Stimulated activated CD4-positive, alpha-beta T cell treated with anti-CD3 and anti-CD28 coated beads, Interleukin-12 subunit alpha, Interleukin-12 subunit beta, amount 100 ng/mL, for 4 hours (primary cell): ENCODE data around the gene SERPING1.
A peak's percentile ranks its signal among the peaks of the same experiment; 100 is the strongest.

Experiments used
- DNase-seq: peaks from one replicate; pipeline ENCODE4 v3.0.0-alpha.2; 2020

Gene SERPING1

DNA sequence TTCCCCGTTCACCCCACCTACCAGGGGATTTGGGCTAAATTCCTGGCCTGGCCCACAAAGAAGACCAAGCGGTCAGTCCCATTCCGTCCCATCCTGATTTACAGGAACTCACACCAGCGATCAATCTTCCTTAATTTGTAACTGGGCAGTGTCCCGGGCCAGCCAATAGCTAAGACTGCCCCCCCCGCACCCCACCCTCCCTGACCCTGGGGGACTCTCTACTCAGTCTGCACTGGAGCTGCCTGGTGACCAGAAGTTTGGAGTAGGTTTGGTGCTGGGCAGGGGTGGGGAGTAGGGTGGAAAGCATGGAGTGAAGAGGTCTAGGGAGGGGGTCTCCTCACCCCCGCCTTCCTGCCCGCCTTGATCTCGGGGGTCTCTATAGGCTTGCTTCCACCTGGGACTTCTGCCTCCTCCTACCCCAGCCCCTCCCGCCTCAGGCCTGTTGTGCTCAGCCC, at the start of gene SERPING1:
Gene SERPING1 (plus strand): TSS at position 225 of the 455 bp plus-strand sequence. CDS start 586 bp downstream, outside the sequence.
- no peak for DNase-seq

DNA sequence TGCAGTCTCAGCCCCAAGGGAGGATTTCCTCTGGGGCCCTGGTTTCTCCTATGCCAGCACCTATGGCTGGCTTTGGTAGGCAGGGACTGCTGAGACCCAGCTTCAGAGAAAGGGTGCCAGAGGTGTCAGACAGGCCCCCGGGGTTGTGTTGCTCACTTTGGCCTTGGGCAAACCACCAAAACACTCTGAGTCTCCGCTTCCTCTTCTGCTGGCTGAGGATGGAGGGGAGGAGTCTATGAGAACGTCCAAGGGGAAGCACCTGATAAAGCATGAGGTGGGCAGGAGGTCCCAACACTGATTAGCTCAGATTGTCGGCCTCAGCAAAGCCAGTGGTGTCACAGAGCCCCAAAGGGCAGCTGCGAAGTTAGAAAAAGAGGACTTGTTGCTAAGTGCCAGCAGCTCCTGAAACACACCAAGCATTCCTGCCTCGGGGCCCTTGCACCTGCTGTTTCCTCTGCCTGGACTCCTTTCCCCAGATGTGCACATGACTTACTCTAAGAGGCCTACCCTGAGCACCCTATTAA, 49.6 kb upstream of the SERPING1 start:
- no peak for DNase-seq

DNA sequence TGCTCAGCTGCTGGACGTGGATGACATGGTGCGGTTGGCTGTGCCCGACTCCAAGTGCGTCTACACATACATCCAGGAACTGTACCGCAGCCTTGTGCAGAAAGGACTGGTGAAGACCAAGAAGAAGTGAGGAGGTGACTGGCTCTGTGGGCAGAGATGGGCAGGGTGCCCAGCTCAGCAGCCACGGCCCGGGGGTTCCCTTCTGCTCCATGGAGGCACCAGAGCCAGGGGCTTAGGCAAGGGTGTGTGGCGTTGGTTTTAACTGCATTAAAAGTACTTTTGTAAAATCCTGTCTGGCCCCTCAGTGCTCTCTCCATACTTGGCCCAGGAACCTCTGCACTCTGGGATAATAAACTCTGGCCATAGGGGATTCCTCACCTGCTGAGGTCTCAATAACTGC, 47.5 kb upstream of the SERPING1 start:
- no peak for DNase-seq

DNA sequence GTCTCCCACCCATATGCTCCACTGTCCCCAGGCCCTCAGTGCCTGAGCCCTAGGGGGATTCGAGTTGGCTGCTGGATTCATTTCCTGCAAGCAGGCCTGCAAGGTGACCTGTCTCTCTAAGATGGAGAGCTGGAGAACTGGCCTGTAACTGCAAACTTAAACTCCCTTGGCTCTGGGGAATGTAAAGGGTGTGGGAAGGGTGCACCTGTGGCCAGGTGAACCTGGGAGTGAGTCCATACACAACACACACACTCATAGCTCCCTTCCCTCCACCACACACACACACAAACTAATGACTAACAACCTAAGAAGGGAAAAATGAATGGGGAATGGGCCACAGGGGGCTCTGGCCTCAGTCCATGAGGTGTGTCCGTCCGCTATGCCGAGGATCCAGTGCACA, 45.5 kb upstream of the SERPING1 start:
- no peak for DNase-seq

DNA sequence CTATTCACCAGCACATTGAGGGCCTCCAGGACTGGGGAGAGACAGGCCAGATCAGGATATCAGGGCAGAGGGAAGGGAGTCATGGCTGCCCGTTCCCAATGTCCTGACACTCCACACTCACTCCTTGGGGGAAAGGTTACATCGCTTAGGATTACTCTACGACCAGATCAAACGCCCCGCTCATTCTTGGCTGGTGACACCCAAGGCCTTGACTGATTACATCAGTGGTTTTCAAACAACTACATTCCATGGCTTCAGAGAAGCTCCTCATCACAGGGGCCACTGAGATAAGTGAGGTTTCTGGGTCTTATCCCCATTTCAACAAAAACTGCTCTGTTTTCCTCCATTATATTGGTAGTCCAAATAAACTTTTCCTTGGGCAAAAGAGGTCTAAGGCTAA, 45.0 kb upstream of the SERPING1 start:
- DNase-seq, result no peak

DNA sequence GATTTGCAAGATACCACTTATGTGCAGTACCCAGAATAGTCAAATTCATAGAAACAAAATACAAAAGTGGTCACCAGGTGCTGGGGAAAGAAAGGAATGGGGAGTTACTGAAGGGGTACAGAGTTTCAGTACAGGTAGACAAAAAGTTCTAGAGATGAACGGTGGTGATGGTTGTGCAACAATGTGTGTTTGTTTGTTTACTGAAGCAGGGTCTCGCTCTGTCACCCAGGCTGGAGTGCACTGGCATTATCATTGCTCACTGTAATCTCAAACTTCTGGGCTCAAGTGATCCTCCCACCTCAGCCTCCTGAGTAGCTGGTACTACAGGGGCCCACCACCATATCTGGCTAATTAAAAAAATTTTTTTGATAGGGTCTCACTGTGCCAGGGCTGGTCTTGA, 42.1 kb upstream of the SERPING1 start:
- no peak for DNase-seq

DNA sequence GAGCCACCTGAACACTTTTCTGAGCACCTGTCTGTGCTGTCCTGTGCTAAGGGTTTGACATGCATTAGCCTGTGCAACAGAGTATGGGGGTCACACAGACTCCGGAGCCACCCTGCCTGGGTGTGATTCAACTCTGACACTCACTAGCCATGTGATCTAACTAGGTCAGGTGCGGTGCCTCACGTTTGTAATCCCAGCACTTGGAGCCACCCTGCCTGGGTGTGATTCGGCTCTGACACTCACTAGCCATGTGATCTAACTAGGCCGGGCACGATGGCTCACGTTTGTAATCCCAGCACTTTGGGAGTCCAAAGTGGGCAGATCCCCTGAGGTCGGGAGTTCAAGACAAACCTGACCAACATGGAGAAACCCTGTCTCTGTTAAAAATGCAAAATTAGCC, 41.4 kb upstream of the SERPING1 start:
- no peak for DNase-seq

DNA sequence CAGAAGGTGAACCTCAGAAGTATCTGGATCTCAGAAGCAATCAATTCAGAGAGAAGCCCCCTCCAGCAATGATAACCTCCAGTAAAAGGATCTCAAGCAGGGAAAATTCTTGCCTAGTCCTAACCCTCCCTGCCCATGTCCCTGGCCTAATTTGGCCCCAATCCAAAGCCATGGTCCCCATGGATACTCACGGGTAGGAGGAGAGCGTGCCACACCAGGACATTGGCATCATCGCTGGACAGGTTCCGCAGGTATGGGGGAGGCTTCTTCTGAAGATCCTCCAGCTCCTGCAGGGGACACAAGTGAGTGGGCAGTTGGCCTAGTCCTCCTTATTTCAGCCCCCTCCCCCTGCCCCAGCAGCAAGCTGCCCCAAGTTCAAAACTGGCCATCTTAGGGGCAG, 37.3 kb upstream of the SERPING1 start:
- DNase-seq, result no peak

DNA sequence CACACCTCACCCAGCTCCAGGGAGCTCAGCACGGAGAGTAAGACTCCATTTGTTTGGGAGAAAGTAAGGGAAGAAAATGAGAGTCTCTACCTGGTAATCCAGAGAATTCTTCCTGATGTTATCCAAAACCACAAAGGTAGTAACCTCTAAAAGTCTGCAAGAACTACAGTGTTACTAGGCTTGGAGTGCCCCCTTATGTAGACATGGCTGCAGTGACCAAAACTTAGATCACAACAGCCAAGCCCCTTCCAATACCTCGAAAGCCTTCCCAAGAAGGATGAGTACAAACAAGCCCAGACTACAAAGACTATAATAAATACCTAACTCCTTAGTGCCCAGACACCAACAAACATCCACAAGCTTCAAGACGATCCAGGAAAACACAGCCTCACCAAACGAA, 34.9 kb upstream of the SERPING1 start:
- no peak for DNase-seq

DNA sequence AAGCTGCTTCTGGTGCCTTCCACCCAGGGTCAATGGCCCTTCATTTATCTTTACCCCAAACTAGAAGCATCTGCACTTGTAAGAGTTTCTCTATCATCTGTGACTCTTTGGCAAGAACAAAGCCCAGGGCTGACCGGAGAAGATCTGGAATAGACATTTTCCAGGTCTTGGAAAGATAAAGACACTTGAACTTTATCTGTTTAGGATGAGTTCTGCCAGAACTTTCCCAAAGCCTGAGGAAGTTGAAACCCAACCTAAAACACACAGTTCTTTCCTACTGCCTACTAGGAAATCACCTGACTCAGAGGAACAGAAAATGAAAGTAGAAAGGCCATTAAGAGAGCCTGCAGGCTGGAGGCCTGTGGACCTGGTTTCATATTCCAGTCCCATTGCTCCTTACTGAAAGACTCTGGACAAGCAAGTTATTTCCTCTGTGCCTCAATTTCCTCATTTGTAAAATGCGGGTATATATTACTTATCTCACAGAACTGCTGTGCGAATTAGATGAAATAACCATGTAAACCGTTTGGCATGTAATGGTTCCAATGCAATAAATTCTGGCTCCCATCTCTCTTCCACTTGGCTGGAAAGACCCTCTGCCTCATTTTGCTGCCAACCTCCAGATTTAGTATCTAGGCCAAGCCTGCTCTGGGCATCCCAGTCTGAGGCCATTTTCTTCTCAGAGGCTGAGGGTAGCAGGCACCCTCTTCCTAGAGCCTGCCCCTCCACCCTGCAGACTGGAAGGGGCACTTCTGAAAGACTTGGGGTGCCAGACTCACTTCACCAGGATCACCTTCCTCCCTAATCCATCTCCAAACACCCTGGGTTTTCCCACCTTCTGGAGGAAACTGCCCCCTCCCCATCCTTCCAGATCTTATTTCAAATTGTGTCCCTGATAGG, 31.2 kb upstream of the SERPING1 start:
- no peak for DNase-seq

DNA sequence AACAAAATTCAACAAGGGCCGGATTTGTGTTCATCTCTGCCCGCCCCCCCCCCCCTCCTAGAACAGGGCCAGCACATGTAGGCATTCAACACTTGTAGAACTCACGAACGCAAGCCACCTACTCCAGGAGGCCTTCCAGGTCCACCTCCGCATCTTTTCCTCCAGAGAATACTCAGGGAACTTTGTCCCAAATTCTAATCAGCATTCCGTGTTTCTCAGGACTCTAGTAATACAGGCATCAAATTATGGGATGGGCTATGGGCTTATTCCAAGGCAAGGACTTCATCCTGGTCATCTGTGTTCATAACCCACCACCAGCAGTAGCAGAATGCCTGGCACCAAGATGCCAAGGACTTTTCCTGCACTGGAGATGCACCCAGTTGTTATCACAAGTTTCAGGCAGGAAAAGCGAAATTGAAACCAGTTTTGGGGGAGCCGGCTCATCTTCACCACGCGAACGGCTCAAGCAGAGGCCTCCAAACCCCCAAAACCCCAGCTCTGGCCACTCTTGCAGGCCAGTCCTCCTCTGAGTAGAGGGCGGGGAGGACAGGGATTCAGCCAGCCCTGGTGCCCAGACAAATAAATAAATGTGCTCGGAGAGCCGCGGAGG, 30.5 kb upstream of the SERPING1 start:
- DNase-seq, result no peak

DNA sequence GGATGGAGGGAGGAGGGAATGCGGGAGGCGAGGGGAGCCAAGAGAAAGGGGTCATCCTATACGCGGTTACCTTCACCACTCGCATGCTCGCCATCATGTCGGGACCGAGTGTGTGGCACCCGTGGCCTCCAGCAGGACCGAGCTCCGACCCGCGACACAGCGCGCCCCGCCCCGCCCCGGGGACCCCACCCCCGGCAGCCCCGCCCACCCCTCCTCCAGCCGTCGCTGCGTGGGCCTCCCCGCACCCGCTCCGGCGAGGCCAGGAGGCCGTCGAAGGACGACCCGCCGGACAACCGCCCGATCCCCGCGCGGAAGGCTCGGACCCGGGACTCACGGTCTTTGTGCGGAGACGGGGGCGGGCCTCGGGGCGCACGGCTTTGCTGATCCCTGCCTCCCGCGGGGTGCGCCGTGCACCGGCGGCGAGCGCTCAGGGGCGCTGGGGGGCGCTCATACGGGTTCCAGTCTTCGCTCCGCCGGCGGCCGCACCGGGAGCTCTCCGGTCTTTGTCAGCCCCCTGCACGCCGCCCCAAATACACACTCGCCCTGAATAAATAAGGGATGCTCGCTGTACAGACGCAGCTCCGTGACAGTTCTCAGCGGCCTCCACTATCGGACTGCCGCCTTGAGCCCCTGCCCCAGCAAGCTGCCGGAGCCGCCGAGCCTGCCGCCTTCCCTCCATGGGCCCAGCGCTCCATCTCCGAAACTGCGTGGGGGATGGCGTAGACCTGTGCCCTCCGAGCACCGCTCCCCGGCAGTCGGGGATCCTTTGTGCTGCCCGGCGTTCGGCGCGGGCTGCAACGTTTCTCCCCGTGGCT, 29.8 kb upstream of the SERPING1 start, which contains the start of gene UBE2L6:
Gene UBE2L6 (minus strand): TSS at position 158 of the 815 bp plus-strand sequence. CDS start 61 bp downstream, at position 97.
- peak; percentile 66 for DNase-seq

DNA sequence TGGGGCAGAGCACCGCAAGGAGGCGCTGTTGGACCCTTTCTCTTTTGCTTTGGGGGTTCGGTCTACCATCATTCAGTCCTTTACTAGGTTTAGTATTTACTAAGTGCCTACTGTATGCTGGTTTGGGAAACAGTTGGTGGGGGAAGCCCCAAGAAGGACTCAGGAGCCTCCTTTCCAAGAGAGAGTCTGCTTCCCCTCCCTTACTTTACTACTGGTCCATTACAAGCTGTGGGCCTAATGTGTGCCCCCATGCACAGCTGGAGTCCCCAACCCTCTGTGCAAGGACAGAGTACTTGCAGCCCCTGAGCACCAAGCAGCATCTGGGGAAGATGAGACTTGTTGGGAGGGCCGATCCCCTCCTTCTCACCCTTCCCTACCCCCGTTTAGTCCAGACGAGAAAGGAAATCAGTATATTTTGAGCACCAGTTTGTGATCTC, 29.1 kb upstream of the SERPING1 start:
- DNase-seq, result peak; percentile 90

DNA sequence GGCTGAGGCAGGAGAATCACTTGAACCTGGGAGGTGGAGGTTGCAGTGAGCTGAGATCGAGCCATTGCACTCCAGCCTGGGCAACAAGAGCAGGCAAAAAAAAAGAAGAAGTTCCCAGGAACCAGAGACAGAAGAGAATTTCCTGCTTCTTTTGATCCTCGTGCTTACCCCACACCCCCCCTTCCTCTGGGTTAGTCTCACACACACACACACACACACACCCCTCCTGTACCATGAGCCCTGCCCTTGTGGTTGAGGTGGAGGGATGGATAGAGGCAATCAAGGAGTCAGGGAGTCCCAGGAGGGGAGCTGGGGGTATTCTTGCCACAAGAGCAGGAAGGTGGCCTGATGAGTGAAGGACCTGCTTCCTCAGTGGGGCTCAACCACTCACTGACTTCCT, 25.9 kb upstream of the SERPING1 start:
- DNase-seq, result no peak

DNA sequence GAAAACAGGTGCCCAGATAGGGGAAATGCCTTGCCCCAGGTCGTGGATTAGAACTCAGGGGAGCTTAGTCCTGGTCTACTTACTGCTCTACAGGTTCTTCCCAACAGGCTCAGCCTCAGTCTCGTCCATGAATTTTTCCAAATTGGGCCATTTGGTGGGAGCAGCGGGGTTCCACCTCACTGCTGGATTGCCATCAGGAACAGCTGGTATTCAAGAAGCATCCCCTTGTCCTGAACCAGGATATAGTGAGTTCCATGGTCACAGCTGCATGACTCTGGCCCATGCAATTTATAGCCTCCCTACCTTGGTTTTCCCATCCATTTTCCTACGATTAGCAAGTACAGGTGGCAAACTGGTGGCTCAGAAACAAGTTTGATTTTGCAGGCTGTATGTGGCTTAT, 23.4 kb upstream of the SERPING1 start:
- no peak for DNase-seq

DNA sequence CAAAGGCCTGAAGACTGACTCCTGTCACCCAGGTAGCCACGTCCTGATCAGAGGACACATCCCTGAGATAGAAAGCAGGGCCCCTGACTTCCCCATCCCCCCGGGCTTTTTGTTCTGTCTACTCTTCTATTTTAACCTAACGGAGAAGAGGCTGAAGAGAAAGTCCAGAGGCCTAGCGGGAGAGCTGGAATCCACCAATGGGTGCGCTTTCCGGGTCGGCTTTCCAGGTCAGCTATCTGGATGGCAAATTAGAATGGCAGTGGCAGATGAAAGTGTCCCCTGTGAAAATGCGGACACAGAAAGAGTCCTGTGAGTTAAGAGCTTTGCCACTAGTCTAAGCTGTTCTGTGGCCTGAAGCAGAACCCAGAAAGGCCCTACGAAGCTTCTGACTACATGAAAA, 13.1 kb upstream of the SERPING1 start:
- DNase-seq, result no peak

DNA sequence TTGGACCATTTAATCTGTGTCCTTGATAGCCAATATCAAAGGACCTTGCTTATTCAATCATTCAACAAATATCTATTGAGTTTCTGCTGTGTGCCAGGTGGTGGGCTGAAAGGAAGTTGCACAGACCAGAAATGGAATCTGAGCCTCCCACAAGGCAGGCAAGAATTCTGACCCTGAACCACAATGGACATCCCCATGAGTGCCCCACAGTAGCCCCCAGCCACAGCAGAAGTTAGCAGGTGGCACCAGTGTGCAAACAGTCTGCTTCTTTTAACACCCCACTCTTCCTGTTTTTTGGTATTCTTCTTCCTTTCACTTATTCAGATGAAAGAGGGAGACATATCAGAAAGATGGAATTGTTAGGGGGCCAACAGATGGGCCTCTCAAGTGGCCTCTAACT, 12.2 kb upstream of the SERPING1 start:
- DNase-seq, result no peak

DNA sequence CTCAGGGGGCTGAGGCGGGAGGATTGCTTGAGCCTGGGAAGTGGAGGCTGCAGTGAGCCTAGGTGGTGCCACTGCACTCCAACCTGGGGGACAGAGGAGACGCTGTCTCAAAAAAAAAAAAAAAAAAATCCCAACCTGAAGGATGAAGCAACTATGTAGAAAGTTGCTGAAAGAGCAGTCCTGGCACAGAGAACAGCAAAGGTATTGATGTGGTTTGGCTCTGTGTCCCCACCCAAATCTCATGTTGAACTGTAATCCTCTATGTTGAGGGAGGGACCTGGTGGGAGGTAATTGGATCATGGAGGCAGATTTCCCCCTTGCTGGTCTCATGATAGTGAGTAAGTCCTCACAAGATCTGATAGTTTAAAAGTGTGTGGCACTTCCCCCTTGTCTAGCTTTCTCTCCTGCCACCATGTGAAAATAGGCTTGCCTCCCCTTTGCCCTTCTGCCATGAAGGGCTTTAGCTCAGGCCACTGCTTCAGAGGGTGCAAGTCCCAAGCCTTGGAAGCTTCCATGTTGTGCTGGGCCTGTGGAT, 10.7 kb upstream of the SERPING1 start:
- DNase-seq, result no peak

DNA sequence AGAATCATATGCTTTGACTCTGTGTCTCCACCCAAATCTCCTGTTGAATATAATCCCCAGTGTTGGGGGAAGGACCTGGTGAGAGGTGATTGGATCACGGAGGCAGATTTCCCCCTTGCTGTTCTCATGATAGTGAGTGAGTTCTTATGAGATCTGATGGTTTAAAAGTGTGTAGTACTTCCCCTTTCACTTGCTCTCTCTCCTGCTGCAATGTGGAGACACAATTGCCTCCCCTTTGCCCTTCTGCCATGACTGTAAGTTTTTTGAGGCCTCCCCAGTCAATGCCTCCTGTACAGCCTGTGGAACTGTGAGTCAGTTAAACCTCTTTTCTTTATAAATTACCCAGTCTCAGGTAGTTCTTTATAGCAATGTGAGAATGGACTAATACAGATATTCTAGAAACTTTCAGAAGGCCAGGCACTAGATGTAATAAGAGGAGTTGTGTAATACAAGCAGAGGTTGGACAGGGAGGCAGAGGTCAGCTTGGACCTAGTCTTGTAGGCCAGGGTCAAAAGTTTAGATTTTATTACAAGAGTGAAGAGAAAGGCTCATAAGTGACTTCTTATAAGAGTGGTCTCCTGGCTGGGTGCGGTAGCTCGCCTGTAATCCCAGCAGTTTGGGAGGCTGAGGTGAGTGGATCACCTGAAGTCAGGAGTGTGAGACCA, 9.3 kb upstream of the SERPING1 start:
- DNase-seq, result no peak

DNA sequence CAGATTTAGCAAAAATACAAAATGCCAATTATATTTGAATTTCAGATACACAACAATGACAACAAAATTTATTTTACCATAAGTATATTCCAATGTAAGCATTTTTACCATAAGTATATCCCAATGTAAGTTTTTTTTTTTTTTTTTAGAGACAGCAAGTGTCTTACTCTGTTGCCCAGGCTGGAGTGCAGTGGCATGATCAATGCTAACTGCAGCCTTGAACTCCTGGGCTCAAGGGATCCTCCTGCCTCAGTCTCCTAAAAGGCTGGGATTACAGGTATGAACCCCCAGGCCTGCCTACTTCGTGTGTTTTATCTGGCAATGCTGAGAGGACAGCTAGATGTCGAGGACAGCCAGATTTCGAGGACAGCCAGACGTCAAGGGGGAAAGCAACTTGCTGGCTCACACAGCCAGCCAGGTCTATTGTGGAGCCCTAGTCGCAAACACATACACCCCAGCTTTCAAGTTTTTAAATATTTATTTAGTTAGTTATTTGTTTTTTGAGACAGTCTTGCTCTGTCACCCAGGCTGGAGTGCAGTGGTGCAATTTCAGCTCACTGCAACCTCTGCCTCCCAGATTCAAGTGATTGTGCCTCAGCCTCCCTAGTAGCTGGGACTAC, 1.1 kb upstream of the SERPING1 start:
- DNase-seq, result no peak
